HEK293 (cell line): Measurements from ENCODE around the gene PLK3.
A peak's percentile ranks its signal among the peaks of the same experiment; 100 is the strongest.

Experiments
- CTCF ChIA-PET: fragments of 350-600 bp; formaldehyde crosslinking; extraction: SDS; loops from one replicate; lab custom pipeline; 2021; ENCODE audit warnings: antibody characterized with exemption; lab: Yijun Ruan, JAX
- POLR2A ChIA-PET: fragments of 300-600 bp; formaldehyde crosslinking; extraction: SDS; loops from one replicate; lab custom pipeline; 2020; ENCODE audit warnings: antibody characterized with exemption, inconsistent platforms; lab: Yijun Ruan, JAX
- H3K27ac ChIP-seq: fragments of 200-500 bp; sonication (Bioruptor generic); 2 replicates; pipeline ENCODE4 v1.5.1; 2014; ENCODE audit warnings: low read depth, low read length, control low read depth, inconsistent platforms; ENCODE audit errors: extremely low read depth
- H3K36me3 ChIP-seq, 2 experiments: fragments of 200-500 bp in 1 of 2; sonication (Bioruptor generic) in 1 of 2; 1 replicate in 1 of 2; 2 replicates in 1 of 2; pipeline ENCODE4 v1.5.1; 2014 to 2017; ENCODE audit warnings: inconsistent platforms in 2 of 2, low read length in 2 of 2; ENCODE audit not compliant: control insufficient read depth in 2 of 2, insufficient read depth in 1 of 2
- H3K4me1 ChIP-seq: fragments of 200-500 bp; sonication (Bioruptor generic); 2 replicates; pipeline ENCODE4 v1.5.1; 2014; ENCODE audit warnings: mild to moderate bottlenecking, low read length, inconsistent platforms; ENCODE audit not compliant: control insufficient read depth, insufficient read depth
- H3K4me3 ChIP-seq: 2 replicates; pipeline ENCODE4 v1.5.1; 2011; ENCODE audit warnings: low read depth, mild to moderate bottlenecking, control low read depth, low read length, moderate library complexity
- H3K9me3 ChIP-seq: fragments of 200-500 bp; sonication (Bioruptor generic); 2 replicates; pipeline ENCODE4 v1.5.1; 2014; ENCODE audit warnings: low read depth, low read length, inconsistent platforms; ENCODE audit not compliant: control insufficient read depth, insufficient read depth
- AEBP2 ChIP-seq: fragments of 450-650 bp; formaldehyde crosslinking; IDR thresholded peaks from 2 replicates; pipeline ENCODE4 v1.5.1; 2016; ENCODE audit warnings: missing biosample characterization, missing genetic modification characterization, borderline replicate concordance
- EGR2 ChIP-seq: fragments of 450-650 bp; formaldehyde crosslinking; IDR thresholded peaks from 2 replicates; pipeline ENCODE4 v1.5.1; 2016; ENCODE audit warnings: low read depth, missing biosample characterization, missing genetic modification characterization
- GLIS2 ChIP-seq: fragments of 450-650 bp; formaldehyde crosslinking; IDR thresholded peaks from 2 replicates; pipeline ENCODE4 v1.5.1; 2016; ENCODE audit warnings: missing biosample characterization, missing genetic modification characterization
- HOXD13 ChIP-seq: sonication (generic); formaldehyde crosslinking; IDR thresholded peaks from 2 replicates; pipeline ENCODE4 v1.8.0; 2022; ENCODE audit warnings: missing genetic modification reagents, borderline replicate concordance
- MEIS1 ChIP-seq: sonication (generic); formaldehyde crosslinking; IDR thresholded peaks from 2 replicates; pipeline ENCODE4 v1.8.1; 2022; ENCODE audit warnings: missing genetic modification reagents, mild to moderate bottlenecking, borderline replicate concordance
- SCRT1 ChIP-seq: fragments of 450-650 bp; formaldehyde crosslinking; IDR thresholded peaks from 2 replicates; pipeline ENCODE4 v1.5.1; 2016; ENCODE audit warnings: missing biosample characterization, missing genetic modification characterization, borderline replicate concordance
- TRIM28 ChIP-seq: IDR thresholded peaks from 2 replicates; pipeline ENCODE4 v1.6.1; 2011; ENCODE audit warnings: low read length, control low read depth, borderline replicate concordance
- WT1 ChIP-seq: fragments of 450-650 bp; formaldehyde crosslinking; IDR thresholded peaks from 2 replicates; pipeline ENCODE4 v1.5.1; 2016; ENCODE audit warnings: missing biosample characterization, missing genetic modification characterization
- ZBTB48 ChIP-seq: fragments of 450-650 bp; formaldehyde crosslinking; IDR thresholded peaks from 2 replicates; pipeline ENCODE4 v1.5.1; 2016; ENCODE audit warnings: missing biosample characterization, missing genetic modification characterization
- ZFHX2 ChIP-seq: fragments of 450-650 bp; formaldehyde crosslinking; conservative IDR thresholded peaks from 2 replicates; pipeline ENCODE4 v1.5.1; 2016; ENCODE audit warnings: missing biosample characterization, missing genetic modification characterization
- ZIC2 ChIP-seq: fragments of 450-650 bp; formaldehyde crosslinking; IDR thresholded peaks from 2 replicates; pipeline ENCODE4 v1.5.1; 2016; ENCODE audit warnings: missing biosample characterization, missing genetic modification characterization
- ZNF112 ChIP-seq: fragments of 450-650 bp; formaldehyde crosslinking; IDR thresholded peaks from 2 replicates; pipeline ENCODE4 v1.5.0; 2017; ENCODE audit warnings: missing biosample characterization, missing genetic modification characterization
- ZNF114 ChIP-seq: fragments of 450-650 bp; formaldehyde crosslinking; IDR thresholded peaks from 2 replicates; pipeline ENCODE4 v1.5.0; 2017; ENCODE audit warnings: missing biosample characterization, missing genetic modification characterization
- ZNF174 ChIP-seq: fragments of 450-650 bp; formaldehyde crosslinking; IDR thresholded peaks from 2 replicates; pipeline ENCODE4 v1.5.0; 2017; ENCODE audit warnings: missing biosample characterization, mild to moderate bottlenecking, missing genetic modification characterization
- ZNF175 ChIP-seq: fragments of 450-650 bp; formaldehyde crosslinking; IDR thresholded peaks from 2 replicates; pipeline ENCODE4 v1.5.1; 2016; ENCODE audit warnings: missing biosample characterization, missing genetic modification characterization
- ZNF18 ChIP-seq: fragments of 450-650 bp; formaldehyde crosslinking; IDR thresholded peaks from 2 replicates; pipeline ENCODE4 v1.5.1; 2016; ENCODE audit warnings: missing biosample characterization, missing genetic modification characterization
- ZNF223 ChIP-seq: fragments of 450-650 bp; formaldehyde crosslinking; IDR thresholded peaks from 2 replicates; pipeline ENCODE4 v1.5.1; 2016; ENCODE audit warnings: missing biosample characterization, missing genetic modification characterization
- ZNF302 ChIP-seq: fragments of 450-650 bp; formaldehyde crosslinking; IDR thresholded peaks from 2 replicates; pipeline ENCODE4 v1.5.1; 2016; ENCODE audit warnings: missing biosample characterization, missing genetic modification characterization, low read depth
- ZNF394 ChIP-seq: fragments of 450-650 bp; formaldehyde crosslinking; IDR thresholded peaks from 2 replicates; pipeline ENCODE4 v1.5.1; 2016; ENCODE audit warnings: missing biosample characterization, missing genetic modification characterization, mild to moderate bottlenecking, moderate library complexity, borderline replicate concordance
- ZNF558 ChIP-seq: fragments of 450-650 bp; formaldehyde crosslinking; IDR thresholded peaks from 2 replicates; pipeline ENCODE4 v1.5.1; 2016; ENCODE audit warnings: missing biosample characterization, missing genetic modification characterization
- ZNF600 ChIP-seq: fragments of 450-650 bp; formaldehyde crosslinking; IDR thresholded peaks from 2 replicates; pipeline ENCODE4 v1.5.1; 2016; ENCODE audit warnings: missing biosample characterization, missing genetic modification characterization
- ZNF660 ChIP-seq: fragments of 450-650 bp; IDR thresholded peaks from 2 replicates; pipeline ENCODE4 v1.5.1; 2018; ENCODE audit warnings: missing biosample characterization, mild to moderate bottlenecking, missing genetic modification characterization
- ZNF692 ChIP-seq: fragments of 450-650 bp; formaldehyde crosslinking; IDR thresholded peaks from 2 replicates; pipeline ENCODE4 v1.5.1; 2016; ENCODE audit warnings: missing biosample characterization, missing genetic modification characterization
- ZNF768 ChIP-seq: fragments of 450-650 bp; formaldehyde crosslinking; IDR thresholded peaks from 2 replicates; pipeline ENCODE4 v1.5.1; 2018; ENCODE audit warnings: missing biosample characterization, mild to moderate bottlenecking, missing genetic modification characterization
- TF ChIP-seq, protein P1 (sequence below): fragments of 450-650 bp; formaldehyde crosslinking; IDR thresholded peaks from 2 replicates; pipeline ENCODE4 v1.5.1; 2016; ENCODE audit warnings: missing biosample characterization, missing genetic modification characterization
- TF ChIP-seq, protein P2 (sequence below): fragments of 450-650 bp; formaldehyde crosslinking; IDR thresholded peaks from 2 replicates; pipeline ENCODE4 v1.5.1; 2016; ENCODE audit warnings: missing biosample characterization, missing genetic modification characterization

The PLK3 gene

GRCh38 chr1:44808063-44808937, 8.1 kb downstream of the PLK3 start, which contains the start of gene BTBD19 (continued):
- TF ChIP-seq ZNF18 (tag by site-specific recombination) (no peak), ZNF175 (tag by site-specific recombination) (no peak), ZNF768 (tag by site-specific recombination) (no peak), ZNF558 (tag by site-specific recombination) (no peak), ZNF223 (tag by site-specific recombination) (no peak)

DNA sequence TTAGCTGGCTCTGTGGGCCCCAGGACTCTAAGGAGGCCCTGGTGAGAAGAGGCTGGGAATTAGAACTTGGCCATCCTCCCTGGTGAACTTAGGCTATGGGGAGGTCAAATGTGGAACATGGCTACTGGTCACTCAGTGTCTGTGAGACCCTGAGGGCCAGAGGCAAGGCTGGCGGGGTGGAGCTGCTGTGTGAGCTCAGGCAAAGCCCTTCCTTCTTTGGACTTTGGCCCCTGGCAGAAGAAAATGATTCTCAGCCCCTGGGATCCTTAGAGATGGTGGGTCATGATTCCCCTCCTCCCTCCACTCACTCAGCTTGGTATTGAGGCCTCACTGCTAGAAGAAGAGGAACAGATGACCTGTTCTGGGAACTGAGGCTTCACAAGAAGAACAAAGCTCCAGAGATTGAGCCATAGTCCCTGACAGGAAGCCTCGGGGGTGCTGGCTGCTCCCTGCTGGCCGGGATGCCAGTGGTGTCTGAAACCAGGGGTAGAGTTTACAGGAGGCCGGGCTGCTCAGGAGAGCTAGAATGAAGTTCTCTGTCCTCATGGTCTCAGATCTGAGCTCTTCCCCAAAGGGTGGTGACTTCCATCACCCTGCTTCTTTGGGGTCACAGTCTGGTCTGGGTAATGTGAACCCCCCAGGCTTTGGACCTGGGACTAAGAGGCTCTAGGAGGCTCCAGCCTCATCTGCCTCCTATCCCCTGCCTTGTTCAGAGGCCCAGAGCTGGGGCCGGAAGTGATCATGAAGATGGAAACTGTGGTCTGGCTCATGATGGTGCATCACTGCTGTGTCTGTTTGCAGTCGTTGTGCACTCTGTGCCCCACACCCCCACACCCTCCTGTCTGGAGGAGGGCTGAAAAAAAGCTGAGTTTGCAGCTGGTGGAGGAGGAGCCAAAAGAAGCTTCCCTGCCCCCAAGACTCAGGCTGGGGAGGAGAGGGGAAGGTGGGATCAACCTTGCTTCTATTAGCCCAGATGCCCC, 9.1 kb downstream of the PLK3 start:
- no peaks in the 10 kb centered on the region for H3K9me3 ChIP-seq
- H3K36me3 ChIP-seq, result peaks cover 0 to 45% of the 10 kb centered on the region in 2 experiments; a peak in 1 of 3 replicates
- peak overlapping the region; percentile 72 for H3K27ac ChIP-seq
- ChIA-PET POLR2A (interaction anchor here (0.7 to 4.0 kb wide), 15 partner anchors 9 to 539 kb away, joined by 3 to 84 read pairs (median 7); partner anchors contain the start of genes EIF2B3, HECTD3, MUTYH and PLK3), CTCF (interaction anchor here (0.6 to 2.0 kb wide), 13 partner anchors 8 to 493 kb away, joined by 3 to 13 read pairs (median 4); partner anchors contain the start of genes PLK3 and UROD)
- peak overlapping the region; percentile 33 for H3K4me3 ChIP-seq
- peaks cover 19% of the 10 kb centered on the region for H3K4me1 ChIP-seq
- TF ChIP-seq TRIM28 (no peak), ZIC2 (tag by site-specific recombination) (peak; percentile 47; the same call in 1 of the 2 replicates), SCRT1 (tag by site-specific recombination) (no peak), ZNF660 (tag by site-specific recombination) (no peak), ZNF600 (tag by site-specific recombination) (no peak), WT1 (tag by site-specific recombination) (no peak), ZNF302 (tag by site-specific recombination) (no peak), ZNF692 (tag by site-specific recombination) (no peak; the same call in 1 of the 2 replicates), MEIS1 (CRISPR knock-in tag) (no peak), ZNF174 (no peak), ZNF114 (tag by site-specific recombination) (no peak), GLIS2 (tag by site-specific recombination) (no peak), AEBP2 (tag by site-specific recombination) (no peak), HOXD13 (CRISPR knock-in tag) (no peak), ZNF112 (no peak), ZNF394 (no peak), EGR2 (tag by site-specific recombination) (peak; percentile 81), ZBTB48 (tag by site-specific recombination) (0 out of 2 replicates have a peak, but pooled peaks have one; percentile 33), ZFHX2 (tag by site-specific recombination) (peak; percentile 82)
- TF ChIP-seq, protein P1, sequence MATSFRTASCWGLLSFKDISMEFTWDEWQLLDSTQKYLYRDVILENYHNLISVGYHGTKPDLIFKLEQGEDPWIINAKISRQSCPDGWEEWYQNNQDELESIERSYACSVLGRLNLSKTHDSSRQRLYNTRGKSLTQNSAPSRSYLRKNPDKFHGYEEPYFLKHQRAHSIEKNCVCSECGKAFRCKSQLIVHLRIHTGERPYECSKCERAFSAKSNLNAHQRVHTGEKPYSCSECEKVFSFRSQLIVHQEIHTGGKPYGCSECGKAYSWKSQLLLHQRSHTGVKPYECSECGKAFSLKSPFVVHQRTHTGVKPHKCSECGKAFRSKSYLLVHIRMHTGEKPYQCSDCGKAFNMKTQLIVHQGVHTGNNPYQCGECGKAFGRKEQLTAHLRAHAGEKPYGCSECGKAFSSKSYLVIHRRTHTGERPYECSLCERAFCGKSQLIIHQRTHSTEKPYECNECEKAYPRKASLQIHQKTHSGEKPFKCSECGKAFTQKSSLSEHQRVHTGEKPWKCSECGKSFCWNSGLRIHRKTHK (tag by site-specific recombination), result no peak
- TF ChIP-seq, protein P2, sequence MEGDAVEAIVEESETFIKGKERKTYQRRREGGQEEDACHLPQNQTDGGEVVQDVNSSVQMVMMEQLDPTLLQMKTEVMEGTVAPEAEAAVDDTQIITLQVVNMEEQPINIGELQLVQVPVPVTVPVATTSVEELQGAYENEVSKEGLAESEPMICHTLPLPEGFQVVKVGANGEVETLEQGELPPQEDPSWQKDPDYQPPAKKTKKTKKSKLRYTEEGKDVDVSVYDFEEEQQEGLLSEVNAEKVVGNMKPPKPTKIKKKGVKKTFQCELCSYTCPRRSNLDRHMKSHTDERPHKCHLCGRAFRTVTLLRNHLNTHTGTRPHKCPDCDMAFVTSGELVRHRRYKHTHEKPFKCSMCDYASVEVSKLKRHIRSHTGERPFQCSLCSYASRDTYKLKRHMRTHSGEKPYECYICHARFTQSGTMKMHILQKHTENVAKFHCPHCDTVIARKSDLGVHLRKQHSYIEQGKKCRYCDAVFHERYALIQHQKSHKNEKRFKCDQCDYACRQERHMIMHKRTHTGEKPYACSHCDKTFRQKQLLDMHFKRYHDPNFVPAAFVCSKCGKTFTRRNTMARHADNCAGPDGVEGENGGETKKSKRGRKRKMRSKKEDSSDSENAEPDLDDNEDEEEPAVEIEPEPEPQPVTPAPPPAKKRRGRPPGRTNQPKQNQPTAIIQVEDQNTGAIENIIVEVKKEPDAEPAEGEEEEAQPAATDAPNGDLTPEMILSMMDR, result no peak
